NCI-H1436 (cell line): ENCODE measurements around the gene KRTAP5-3.
"Not testable (repeated sequence)": the region's sequence is repeated elsewhere in the genome, so short reads cannot be mapped to it uniquely, and the experiment has no call there.

Experiments
- DNase-seq: peaks from one replicate; lab custom pipeline; 2025; lab: John Stamatoyannopoulos, UW

The KRTAP5-3 gene

DNA sequence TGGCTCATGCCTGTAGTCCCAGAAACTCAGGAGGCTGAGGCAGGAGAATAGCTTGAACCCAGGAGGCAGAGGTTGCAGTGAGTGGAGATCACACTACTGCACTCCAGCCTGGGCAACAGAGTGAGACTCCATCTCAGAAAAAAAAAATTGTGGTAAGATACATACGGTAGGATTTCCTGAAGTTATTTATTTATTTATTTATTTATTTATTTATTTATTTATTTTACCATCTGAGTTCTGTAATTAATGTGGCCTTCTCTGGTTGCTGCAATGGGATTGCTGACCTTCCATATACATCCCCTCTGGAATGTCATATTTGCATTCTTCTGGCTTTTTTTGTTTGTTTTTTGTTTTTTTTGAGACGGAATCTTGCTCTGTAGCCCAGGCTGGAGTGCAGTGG is 25.4 kb downstream of the KRTAP5-3 start:
- DNase-seq: not testable (repeated sequence)

DNA sequence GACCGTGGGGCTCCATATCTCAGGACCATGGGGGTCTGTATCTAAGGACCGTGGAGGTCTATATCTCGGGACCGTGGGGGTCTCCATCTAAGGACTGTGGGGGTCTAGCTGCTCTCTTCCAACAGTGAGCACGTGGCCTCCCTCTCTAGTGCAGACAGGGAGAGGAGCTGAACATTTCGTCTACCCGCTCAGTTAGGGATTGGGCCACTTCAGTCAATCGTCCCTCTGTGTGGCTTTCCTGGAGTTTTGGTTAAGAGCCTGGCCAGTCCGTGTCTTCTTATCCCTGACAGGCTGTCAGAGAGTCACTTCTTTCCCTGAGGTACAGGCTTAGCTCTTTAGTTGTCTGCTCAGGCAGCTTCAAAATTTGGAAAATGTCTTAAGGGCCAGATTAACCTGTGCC is 26.3 kb downstream of the KRTAP5-3 start:
- no peak for DNase-seq

DNA sequence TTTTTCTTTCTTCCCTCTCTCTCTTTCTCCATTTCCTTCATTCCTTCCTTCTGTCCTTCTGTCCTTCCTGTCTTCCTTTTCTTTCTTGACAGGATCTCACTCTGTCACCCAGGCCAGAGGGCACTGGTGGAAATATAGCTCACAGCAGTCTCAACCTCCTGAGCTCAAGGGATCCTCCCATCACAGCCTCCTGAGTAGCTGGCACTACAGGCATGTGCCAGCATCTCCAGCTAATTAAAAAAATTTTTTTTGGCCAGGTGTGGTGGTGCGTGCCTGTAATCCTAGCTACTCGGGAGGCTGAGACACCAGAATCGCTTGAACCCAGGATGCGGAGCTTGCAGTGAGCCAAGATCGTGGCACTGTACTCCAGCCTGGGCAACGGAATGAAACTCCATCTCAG is 31.4 kb downstream of the KRTAP5-3 start:
- no peak for DNase-seq

DNA sequence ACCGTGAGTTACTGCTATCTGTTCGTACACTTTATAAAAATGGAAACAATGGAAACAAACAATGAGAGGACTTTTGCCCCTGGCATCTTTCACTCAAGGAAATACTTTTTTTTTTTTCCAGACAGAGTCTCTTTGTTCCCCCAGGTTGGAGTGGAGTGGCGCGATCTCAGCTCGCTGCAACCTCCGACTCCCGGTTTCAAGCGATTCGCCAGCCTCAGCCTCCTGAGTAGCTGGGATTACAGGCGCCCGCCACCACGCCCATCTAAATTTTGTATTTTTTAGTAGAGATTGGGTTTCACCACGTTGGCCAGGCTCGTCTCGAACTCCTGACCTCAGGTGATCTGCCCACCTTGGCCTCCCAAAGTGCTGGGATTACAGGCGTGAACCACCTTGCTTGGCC is 32.5 kb downstream of the KRTAP5-3 start:
- DNase-seq: not testable (repeated sequence)

DNA sequence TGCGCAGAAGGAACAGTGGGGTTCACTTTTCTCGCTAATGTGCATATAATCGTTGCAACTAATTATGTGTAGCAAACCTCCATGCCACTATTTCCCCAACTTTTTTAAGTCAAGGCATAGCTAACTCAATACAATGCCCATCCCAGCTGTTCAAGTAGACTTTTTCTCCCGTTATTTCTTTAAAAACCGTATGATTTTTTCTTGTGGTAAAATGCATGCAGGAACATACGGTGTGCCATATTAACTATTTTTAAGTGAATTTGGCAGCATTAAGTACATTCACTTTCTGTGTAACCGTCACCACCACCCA is 33.4 kb downstream of the KRTAP5-3 start:
- DNase-seq: no peak

DNA sequence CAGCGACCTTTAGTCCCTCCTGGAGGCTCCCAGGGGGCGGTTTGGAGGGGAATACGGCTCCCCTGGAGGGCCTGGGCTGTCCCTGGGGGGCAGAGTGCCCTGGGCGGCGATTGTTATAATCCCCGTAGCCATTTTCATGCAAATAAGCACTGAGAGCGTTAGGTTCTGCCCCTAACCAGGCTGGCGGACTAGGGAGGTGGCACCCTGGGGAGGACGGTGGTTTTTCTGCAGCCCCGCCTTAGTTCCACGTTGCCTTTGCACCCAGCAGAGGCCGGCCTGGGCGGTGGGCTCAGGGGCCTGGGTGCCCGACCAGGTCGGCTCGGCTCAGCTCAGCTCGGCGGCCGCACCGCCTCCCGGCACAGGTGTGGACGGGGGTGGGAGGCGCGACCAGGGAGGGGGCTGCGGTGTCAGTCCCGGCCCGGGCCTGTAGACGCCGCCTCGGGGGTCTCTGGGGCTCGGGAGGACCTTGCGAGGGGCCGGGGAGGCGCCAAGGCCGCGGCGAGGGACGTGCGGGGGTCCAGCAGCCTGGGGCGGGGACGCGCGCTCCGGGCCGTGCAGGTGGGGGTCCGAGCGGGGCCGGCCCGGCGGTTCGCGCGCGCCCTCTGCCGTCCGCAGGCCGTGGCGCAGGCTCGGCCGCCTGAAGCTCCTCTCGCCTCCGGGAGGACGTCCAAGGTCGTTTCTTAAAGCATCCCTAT is 33.9 kb downstream of the KRTAP5-3 start:
- peak; percentile 88 for DNase-seq

DNA sequence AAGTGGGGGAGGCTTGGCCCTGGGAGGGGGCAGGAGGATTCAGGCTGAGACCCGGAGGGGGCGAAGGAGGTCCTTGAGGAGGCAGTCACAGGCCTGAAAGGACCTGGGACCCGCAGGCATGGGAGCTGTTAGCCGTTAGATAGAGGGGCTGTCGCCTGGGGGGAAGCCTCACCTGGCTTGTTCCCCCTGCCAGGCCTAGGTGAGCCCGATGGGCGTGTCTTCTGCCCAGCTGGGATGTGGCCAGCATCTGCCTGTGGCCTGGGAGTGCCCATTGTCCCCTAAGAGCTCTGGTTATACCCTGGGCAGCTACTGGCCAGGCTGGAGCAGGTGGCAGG is 34.4 kb downstream of the KRTAP5-3 start:
- no peak for DNase-seq

DNA sequence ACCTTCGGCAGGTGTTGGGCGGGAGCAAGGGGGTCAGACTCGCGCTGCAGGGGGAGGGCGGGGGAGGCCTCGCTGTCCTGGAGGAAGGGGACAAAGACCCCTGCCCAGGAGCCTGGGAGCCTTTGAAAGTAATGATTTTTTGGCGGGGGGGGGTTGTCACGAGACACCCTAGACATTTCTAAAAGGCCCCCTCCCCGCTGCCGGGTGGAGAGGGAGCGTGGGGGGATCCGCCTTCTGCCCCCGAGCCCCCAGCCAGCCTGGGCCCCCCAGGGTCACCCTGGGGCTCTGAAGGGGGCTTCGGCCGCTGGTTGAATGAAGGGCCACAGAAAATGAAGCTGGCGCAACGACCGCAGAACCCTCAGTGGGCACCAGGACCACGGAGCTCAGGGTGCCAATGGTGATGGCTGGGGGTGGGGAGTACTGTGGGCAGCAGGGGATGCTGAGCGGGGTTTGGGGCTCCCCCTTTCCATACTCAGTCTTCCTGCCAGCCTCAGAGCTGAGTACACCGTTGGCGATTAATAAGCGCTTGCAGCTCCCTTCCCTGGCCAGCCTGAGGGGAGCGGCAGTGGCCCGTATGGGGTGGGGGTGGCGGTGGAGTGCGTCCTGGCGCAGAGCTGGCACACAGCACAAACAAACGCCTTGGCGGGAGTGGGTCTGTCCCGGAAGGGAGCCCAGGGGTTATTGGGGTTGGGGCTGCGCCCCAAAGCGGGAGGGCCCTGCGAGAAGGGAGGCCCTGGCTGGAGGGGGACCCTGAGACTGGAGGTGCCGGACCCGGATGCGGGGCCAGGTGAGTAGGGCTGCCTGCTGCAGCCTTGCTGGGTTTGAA is 35.0 kb downstream of the KRTAP5-3 start:
- DNase-seq: no peak

DNA sequence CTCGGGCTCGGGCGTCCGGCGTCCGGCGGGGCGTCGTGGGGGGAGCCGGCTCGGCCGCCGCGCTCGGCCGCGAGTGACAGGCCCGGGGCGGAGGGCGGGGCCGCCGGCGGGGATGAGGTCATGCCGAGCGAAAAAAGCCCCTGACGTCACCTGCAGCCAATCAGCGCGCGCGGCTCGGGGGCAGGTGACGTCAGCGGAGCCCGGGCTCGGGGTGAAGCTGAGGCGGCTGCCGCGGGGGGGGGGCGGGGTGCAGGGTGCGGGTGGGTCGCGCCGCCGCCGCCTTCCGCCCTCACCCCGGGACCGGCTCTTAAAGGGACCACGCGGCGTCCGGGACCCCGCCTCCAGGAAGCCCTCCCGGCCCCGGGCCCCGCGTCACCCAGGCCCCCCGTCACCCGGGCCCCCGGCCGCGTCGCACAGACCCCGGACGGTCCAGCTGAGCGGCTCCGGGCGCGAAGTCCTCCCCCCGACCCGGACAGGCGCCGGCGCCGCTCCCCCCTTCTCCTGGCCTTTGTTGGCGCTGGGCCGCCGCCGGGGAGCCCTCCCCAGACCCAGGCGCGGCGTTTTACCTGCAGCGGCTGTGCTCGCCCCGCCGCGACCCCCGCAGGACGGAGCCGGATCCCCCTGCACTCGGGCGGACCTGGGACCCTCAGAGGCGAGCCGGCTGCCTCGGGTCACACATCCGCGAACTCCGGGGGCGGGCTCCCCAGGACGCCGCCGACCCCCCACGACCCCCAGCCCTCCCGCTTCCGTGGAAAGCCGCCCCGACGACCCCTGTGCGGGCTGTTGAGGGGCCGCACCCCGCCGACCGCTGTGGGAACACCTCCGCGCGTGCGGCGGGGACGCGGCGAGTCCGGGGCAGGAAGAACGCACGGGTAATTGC is 35.8 kb downstream of the KRTAP5-3 start, which contains the start of gene DUSP8:
DUSP8 (minus strand) TSS at position 75 of the 880 bp plus-strand sequence. CDS start 6,445 bp downstream, outside the sequence.
- peak; percentile 89 for DNase-seq

DNA sequence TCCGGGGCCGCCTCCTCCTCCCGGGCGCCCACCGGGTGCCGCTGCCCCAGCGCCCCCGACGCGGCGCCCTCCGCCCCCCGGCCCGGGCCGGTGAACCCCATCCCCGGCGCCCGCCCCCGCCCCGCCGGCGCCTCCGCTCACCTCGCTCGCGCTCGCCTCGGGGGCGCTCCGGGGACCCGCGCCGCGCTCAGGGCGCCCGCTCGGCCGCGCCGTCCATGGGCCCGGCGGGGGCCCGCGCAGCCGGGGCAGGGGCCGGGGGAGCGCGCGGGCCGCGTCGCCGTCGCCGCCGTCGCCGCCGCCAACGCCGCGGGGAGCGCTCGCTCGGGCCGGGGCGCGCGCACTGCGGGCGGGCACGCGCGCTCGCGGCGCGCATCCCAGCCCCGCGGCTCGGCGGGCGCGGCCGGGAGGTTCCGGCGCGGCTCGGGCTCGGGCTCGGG is 36.5 kb downstream of the KRTAP5-3 start:
- DNase-seq: no peak

DNA sequence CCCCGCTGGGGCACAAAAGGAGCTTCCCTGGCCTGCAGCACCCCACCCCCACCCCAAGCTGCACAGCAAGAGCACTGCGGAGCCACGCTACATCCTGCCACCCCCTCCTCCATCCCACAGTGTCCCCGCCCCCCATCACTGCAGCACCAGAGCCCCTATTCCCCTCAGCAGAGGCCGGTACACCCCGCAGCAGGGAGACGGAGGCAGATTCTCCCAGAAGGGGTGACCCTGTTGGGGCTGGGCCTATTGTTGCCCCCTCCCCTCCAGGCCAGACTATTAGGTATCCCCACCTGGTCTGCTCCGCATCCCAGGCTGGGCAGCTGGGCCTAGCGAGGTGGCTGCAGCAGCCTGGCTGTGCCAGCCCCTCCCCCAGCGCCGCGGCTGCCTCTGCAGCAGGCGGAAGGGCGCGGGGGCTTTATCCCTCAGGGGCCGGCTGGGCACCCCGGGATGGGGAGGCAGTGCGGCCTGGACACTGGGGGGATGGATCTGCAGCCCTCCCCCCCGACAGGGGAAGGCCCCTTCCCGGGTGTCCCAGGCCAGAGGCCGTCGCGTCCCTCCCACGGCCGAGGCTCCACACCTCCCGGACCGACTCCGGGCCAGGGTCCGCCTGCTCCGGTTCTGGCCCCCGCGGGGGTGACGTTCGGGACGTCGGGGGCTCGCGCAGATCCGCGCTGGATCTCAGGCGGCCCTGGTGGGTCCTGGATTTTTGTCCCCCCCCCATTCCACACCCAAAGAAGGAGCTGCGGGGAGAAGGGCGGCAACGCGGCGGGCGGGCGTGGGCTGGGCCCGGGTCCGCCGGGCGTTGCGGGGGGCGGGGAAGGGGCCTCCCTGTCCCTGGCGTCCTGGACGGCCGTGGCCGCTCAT is 37.1 kb downstream of the KRTAP5-3 start:
- DNase-seq: no peak

DNA sequence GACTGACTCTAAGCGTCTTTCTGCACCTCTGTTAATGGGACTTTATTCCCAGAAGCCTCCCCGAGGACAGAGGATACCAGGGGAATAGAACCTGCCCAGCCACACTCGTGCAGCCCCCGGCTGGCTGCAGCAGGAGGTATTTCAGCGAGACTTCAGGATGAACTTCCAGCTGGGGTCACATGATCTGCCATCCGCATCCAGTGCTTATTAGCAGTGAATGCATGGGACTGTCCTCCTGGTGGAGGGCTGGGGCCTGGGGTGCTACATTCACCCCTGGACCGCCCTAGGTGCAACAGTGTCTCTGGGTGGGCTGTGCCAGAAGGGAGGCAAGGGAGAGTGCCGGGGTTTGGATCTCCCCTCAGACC is 37.8 kb downstream of the KRTAP5-3 start:
- DNase-seq: no peak

DNA sequence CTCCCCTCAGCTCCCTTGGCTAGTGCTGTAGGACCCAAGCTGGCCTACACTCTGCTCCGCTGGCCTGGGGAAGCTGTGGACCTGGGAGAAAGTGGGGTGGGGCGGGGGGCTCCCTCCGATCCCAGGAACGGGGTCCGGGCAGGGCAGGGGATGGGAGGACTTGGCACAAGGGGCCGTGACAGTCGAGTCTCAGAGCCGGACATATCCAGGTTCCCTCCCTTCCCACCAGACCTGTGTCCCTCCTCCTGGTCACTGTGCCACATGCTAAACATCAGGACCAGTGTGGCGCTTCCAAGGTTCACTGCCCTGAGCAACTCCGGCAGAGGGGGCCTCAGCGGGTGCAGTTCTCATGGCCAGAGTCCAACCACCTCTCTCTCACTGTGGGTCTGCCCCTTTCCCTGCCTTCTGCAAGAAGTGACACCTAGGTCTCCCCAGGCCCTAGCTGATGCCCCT is 38.2 kb downstream of the KRTAP5-3 start:
- no peak for DNase-seq

DNA sequence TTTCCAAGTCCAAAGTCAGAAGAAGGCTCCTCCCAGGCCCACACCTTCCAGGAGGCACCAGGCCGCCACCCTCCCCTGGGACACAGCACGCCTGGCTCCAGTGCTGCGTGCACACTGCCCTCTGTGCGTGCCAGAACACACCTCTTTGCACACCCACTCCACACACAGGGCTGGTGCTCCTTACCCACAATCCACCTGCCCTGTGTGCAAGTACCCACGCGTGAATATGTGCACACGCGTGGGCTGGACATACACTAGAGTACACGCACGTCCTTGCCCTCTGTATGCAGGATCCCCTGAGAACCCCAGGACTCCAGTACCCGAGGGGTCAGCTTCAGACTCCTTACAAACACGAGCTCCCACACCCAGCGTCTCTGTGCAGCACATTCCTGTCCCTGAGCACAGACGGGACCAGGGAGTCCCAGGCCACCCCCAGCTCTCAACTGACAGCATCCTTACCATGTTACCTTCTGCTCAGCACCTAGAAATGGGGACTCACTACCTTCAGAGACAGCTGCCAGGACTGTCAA is 38.9 kb downstream of the KRTAP5-3 start:
- DNase-seq: no peak

DNA sequence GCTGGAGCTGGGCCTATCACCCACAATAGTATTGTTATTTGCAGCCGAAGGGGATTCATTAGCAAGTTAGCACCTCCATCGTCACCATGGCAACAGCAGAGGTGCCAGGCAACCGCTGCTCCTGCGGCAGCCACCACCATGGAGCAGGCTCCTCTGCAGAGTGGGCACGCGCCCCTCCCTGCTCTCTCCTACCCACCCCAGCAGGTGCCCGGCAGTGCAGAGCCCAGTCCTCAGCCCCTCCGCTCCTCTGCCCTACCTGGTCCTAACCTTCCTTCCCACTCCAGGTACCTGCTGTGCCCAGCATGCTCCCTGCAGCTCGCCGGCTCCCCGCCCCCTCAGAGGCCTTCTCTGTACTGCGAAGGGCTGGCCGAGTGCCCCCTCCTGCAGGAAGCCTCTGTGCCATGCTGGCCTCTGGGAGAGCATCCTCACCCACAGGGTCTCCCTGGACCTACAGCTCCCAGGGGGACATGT is 39.8 kb downstream of the KRTAP5-3 start:
- peak; percentile 66 for DNase-seq

DNA sequence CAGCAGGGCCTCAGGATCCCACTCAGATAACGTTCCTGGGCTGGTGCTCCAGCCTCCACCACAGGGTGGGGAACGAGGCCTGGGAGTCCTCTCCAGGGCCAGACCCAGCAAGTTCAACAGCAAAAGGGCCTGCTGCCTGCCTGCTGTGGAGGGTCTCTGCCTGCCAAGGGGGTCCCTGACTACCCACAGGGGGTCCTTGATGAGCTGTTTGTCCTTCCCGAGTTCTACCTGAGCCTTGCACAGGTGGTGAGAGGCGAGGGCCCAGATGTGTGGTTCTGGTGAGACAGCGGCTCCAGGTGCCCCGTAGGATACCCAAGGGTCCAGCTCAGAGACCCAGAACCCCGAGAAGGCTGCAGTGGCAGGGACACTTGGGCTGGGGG is 40.6 kb downstream of the KRTAP5-3 start:
- DNase-seq: no peak

DNA sequence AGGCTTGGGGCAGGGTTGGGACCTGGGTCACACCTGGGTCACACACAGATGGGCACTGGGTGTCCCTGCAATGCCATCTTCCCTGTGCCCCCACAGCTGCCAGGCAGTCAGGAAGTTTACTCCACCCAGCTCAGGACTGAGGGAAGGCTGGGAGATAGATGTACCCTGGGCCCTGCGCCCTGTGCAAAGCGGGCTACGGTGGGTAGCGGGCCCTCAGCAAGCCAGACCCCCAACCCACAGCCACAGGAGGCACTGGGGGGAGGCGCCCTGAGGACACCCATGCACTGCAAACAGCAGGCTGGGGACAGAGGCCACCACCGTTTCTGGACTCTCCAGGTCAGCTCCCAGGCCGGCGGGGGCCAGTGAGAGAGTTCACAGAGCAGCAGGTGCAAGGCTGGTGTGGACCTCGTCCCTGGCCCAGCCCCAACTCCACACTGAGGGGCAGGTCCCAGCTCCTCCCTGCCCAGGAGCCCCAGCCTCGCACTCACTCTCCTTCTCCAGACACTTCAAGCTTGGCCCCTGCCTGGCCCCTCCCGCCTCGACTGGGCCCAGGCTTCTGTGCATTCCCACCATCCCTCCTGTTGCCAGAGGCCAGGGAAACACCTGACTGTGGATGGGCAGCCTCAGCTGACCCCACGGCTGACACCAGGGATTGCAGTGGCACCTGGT is 41.1 kb downstream of the KRTAP5-3 start:
- DNase-seq: no peak

DNA sequence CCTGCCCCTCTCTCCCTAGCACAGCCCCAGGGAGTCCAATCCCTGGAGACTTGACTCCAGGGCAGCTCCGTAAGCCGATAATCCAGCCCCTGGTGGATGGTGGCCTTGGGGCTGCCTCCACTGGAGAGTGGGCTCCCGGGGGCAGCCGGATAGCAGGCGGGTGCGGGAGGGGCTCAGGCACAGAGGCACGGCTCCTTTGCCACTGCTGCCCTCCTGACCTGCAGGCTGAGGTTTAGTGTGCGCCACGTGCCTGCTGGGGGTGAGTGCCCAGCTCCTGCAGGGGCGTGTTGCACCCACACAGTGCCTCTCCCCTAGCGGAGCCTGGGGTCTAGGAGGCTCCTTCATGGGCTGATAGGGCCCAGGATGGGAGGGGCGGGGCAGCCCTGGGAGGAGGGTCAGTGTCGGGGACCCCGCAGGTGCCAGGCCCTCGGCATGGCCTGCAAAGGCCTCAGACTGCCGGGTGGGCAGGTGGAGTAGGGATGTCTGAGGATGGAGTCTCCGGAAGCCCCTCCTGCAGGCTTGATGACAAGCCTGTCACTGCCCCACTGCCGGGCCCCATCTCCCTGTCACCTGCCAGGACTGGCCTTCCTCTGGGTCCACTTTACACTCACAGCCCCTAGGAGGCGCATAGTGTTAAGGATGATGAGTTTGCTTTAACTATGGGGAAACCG is 41.7 kb downstream of the KRTAP5-3 start:
- DNase-seq: no peak

DNA sequence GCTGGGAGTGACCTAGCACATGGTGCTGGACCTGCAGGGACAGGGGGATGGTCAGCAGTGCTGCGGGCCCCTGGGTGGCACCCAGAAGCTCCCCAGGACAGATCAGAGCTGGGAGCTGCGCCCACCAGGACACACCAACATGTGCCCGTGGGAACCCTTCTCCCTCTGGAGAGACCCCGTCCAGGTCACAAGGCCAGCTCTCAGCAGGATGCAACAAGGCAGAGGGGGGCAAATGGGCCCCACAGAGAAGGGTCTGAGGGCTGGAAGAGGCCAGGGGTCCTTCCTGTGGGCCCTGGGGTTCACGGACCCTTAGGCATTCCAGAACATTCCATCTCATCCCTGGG is 42.4 kb downstream of the KRTAP5-3 start:
- no peak for DNase-seq

DNA sequence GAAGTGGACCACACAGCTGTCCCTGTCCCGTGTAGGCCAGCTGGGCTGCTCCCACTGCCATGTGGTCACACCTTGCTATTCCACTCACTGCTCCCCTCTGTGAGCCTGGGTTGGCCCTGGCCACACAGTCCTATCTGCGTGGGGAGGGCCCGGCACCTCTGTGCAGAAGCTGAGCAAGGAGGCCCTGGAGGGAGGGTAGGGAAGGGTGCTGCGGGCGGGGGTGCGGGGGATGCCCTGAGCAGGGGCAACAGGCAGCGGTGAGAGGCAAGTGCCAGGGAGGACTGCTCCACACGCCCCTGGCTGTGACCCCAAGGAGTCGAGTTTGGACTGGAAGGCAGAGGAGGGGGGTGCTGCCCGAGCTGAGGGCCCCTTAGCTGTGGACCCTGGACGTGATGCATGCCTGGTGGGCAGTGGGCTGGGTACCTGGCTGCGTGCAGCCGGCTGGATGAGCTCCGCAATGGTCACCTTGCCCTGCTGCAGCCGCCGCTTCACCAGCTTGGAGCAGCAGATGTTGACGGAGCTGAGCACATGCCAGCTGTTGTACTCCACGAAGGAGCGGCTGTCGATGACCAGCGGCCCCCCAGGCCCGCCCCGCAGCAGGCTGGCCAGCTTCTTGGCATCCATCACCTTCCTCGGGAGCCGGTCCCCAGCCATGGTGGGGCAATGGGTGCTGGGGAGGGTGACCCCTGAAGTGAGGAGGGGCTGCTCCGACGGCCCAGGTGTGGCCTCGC is 42.9 kb downstream of the KRTAP5-3 start:
- no peak for DNase-seq
